HepG2 (cell line): Measurements from ENCODE around the gene RAB2B. TPM values are rescaled to one million over a fixed set of nuclear protein-coding genes. Genes with fewer than 3 reads are reported as not detected.

Experiments used
- ARID3A ChIP-seq: IDR thresholded peaks from 2 replicates; pipeline ENCODE4 v1.6.1; 2012; ENCODE audit warnings: low read depth, low read length, improper control_type of control experiment
- BORCS8-MEF2B ChIP-seq: sonication (generic); formaldehyde crosslinking; IDR thresholded peaks from 2 replicates; pipeline ENCODE4 v1.8.0; 2022; ENCODE audit warnings: mild to moderate bottlenecking, missing genetic modification reagents
- CCAR2 ChIP-seq: fragments of 200-400 bp; formaldehyde crosslinking; optimal IDR thresholded peaks from 2 replicates; pipeline ENCODE3; 2018; ENCODE audit warnings: low read depth, mild to moderate bottlenecking, low read length, moderate library complexity
- FOXA1 ChIP-seq, 2 experiments: fragments of 450-650 bp in 1 of 2; sonication (generic) in 1 of 2; formaldehyde crosslinking in 1 of 2; IDR thresholded peaks; 2 replicates each; pipeline versions ENCODE4 v1.4.0 to v1.6.1; 2016 to 2020; ENCODE audit warnings: missing genetic modification reagents in 1 of 2
- GFI1 ChIP-seq: sonication (generic); formaldehyde crosslinking; IDR thresholded peaks from 2 replicates; pipeline ENCODE4 v1.5.0; 2020; ENCODE audit warnings: missing genetic modification reagents, mild to moderate bottlenecking, borderline replicate concordance
- HMG20A ChIP-seq: IDR thresholded peaks from 2 replicates; pipeline ENCODE4 v1.6.1; 2016; ENCODE audit warnings: borderline replicate concordance
- HOXA5 ChIP-seq: sonication (generic); formaldehyde crosslinking; IDR thresholded peaks from 2 replicates; pipeline ENCODE4 v1.4.0; 2020; ENCODE audit warnings: missing genetic modification reagents
- IKZF4 ChIP-seq: sonication (generic); formaldehyde crosslinking; IDR thresholded peaks from 2 replicates; pipeline ENCODE4 v1.5.1; 2020; ENCODE audit warnings: borderline replicate concordance, mild to moderate bottlenecking, low read depth, missing genetic modification reagents; ENCODE audit errors: not compliant biosample characterization
- KLF11 ChIP-seq: IDR thresholded peaks from 2 replicates; pipeline ENCODE4 v1.6.1; 2016; ENCODE audit warnings: missing compliant biosample characterization
- MIER2 ChIP-seq: IDR thresholded peaks from 2 replicates; pipeline ENCODE4 v1.6.1; 2016; ENCODE audit warnings: missing biosample characterization, missing genetic modification reagents
- MYC ChIP-seq: sonication (generic); formaldehyde crosslinking; IDR thresholded peaks from 2 replicates; pipeline ENCODE4 v1.9.0; 2021; ENCODE audit warnings: missing genetic modification reagents, borderline replicate concordance
- MZF1 ChIP-seq: sonication (generic); formaldehyde crosslinking; IDR thresholded peaks from 2 replicates; pipeline ENCODE4 v1.8.1; 2023; ENCODE audit warnings: mild to moderate bottlenecking, missing genetic modification reagents, borderline replicate concordance
- NCOA2 ChIP-seq: sonication (generic); formaldehyde crosslinking; IDR thresholded peaks from 2 replicates; pipeline ENCODE4 v1.8.0; 2022; ENCODE audit warnings: inconsistent platforms
- NFYC ChIP-seq: IDR thresholded peaks from 2 replicates; pipeline ENCODE4 v1.6.1; 2016; ENCODE audit warnings: missing genetic modification reagents, missing compliant biosample characterization
- NR2C2 ChIP-seq: sonication (generic); formaldehyde crosslinking; IDR thresholded peaks from 2 replicates; pipeline ENCODE4 v1.4.0; 2020; ENCODE audit warnings: missing genetic modification reagents, mild to moderate bottlenecking, moderate library complexity, borderline replicate concordance
- ONECUT2 ChIP-seq: sonication (generic); formaldehyde crosslinking; IDR thresholded peaks from 2 replicates; pipeline ENCODE4 v1.4.0; 2020; ENCODE audit warnings: missing genetic modification reagents
- POLR2AphosphoS2 ChIP-seq: IDR thresholded peaks from 2 replicates; pipeline ENCODE4 v1.6.1; 2011; ENCODE audit warnings: low read depth, low read length, improper control_type of control experiment
- SATB2 ChIP-seq: sonication (generic); formaldehyde crosslinking; IDR thresholded peaks from 2 replicates; pipeline ENCODE4 v1.5.0; 2020; ENCODE audit warnings: missing genetic modification reagents
- SIX4 ChIP-seq: sonication (generic); formaldehyde crosslinking; IDR thresholded peaks from 2 replicates; pipeline ENCODE4 v1.4.0; 2020; ENCODE audit warnings: missing genetic modification reagents
- SNAPC2 ChIP-seq: sonication (generic); formaldehyde crosslinking; IDR thresholded peaks from 2 replicates; pipeline ENCODE4 v1.8.1; 2022; ENCODE audit warnings: mild to moderate bottlenecking, missing genetic modification reagents
- TMF1 ChIP-seq: sonication (generic); formaldehyde crosslinking; IDR thresholded peaks from 2 replicates; pipeline ENCODE4 v1.8.1; 2022; ENCODE audit warnings: low read depth, missing genetic modification reagents
- XRCC5 ChIP-seq: fragments of 200-400 bp; formaldehyde crosslinking; optimal IDR thresholded peaks from 2 replicates; pipeline ENCODE3; 2017; ENCODE audit warnings: mild to moderate bottlenecking, low read length
- ZBTB7A ChIP-seq: sonication (generic); formaldehyde crosslinking; IDR thresholded peaks from 2 replicates; pipeline ENCODE4 v1.8.0; 2022; ENCODE audit warnings: mild to moderate bottlenecking, missing genetic modification reagents
- ZFX ChIP-seq: sonication (generic); formaldehyde crosslinking; IDR thresholded peaks from 2 replicates; pipeline ENCODE4 v1.4.0; 2020; ENCODE audit warnings: mild to moderate bottlenecking, low read depth, missing genetic modification reagents, moderate library complexity
- ZNF7 ChIP-seq: IDR thresholded peaks from 2 replicates; pipeline ENCODE4 v1.6.1; 2016; ENCODE audit warnings: missing biosample characterization, missing genetic modification reagents
- ZNF713 ChIP-seq: sonication (generic); formaldehyde crosslinking; IDR thresholded peaks from 2 replicates; pipeline ENCODE4 v1.4.0; 2020; ENCODE audit warnings: mild to moderate bottlenecking, missing genetic modification reagents
- ZNF761 ChIP-seq: sonication (generic); formaldehyde crosslinking; conservative IDR thresholded peaks from 2 replicates; pipeline ENCODE4 v1.4.0; 2020; ENCODE audit warnings: mild to moderate bottlenecking, missing genetic modification reagents
- polyA plus RNA-seq, 8 experiments: library from polyadenylated mRNA; depleted of rRNA in 3 of 8; stranded (reverse) in 7 of 8; unstranded in 1 of 8; fragments of >200 nt; fragmentation: Illumina TruSeq in 4 of 8; extraction: Trizol in 4 of 8; gene quantifications; 2 replicates each; pipeline versions ENCODE4 v1.2.1 to v1.2.3, GENCODE V29; 2011 to 2016; ENCODE audit warnings: low read depth in 4 of 8, missing spikeins in 1 of 8, mixed read lengths in 1 of 8; ENCODE audit not compliant: insufficient read depth in 1 of 8
- total RNA-seq, 5 experiments: library from RNA; depleted of rRNA; stranded (reverse); fragments of >200 nt; fragmentation: Illumina TruSeq; extraction: Trizol; gene quantifications; 2 replicates each; pipeline ENCODE4 v1.2.3, GENCODE V29; 2016; ENCODE audit warnings: low read depth in 1 of 5
- TF ChIP-seq, protein P1 (sequence below): sonication (generic); formaldehyde crosslinking; IDR thresholded peaks from 2 replicates; pipeline ENCODE4 v1.8.0; 2022; ENCODE audit warnings: missing genetic modification reagents, mild to moderate bottlenecking, borderline replicate concordance

Gene RAB2B
- total and polyA plus RNA-seq, 2 of the 13 experiments (the other 11 are each of a cell fraction or from before 2014, with no cell fraction given), result 36.0 to 60.6 TPM

GRCh38 chr14:21437063-21437901 is 39.5 kb downstream of the RAB2B start (continued):
- TF ChIP-seq ARID3A (no peak), SNAPC2 (CRISPR knock-in tag) (no peak), BORCS8-MEF2B (CRISPR knock-in tag) (peak; percentile 90; the same call in 1 of the 2 replicates), POLR2AphosphoS2 (peak; percentile 97), NCOA2 (CRISPR knock-in tag) (peak; percentile 65), MYC (CRISPR knock-in tag) (peak; percentile 84; the same call in 1 of the 2 replicates), HOXA5 (CRISPR knock-in tag) (peak; percentile 81; the same call in 1 of the 2 replicates), NFYC (CRISPR knock-in tag) (peak; percentile 100), CCAR2 (peak; percentile 96), IKZF4 (peak; percentile 83), GFI1 (CRISPR knock-in tag) (peak; percentile 55; the same call in 1 of the 2 replicates), MIER2 (CRISPR knock-in tag) (peak; percentile 28; the same call in 1 of the 2 replicates), ZNF713 (CRISPR knock-in tag) (peak; percentile 88; the same call in 1 of the 2 replicates), MZF1 (CRISPR knock-in tag) (no peak), ZNF761 (CRISPR knock-in tag) (no peak; the same call in 1 of the 2 replicates), TMF1 (CRISPR knock-in tag) (peak; percentile 92), ZFX (CRISPR knock-in tag) (peak; percentile 100), SATB2 (0 out of 2 replicates have a peak, but pooled peaks have one; percentile 64), FOXA1 (IDR thresholded peaks at IDR 0.05) (no peak), FOXA1 (CRISPR knock-in tag; IDR thresholded peaks at IDR 0.05) (peak; percentile 33; the same call in 1 of the 2 replicates), ZNF7 (CRISPR knock-in tag) (peak; percentile 30; the same call in 1 of the 2 replicates), KLF11 (CRISPR knock-in tag) (peak; percentile 80; the same call in 1 of the 2 replicates), HMG20A (peak; percentile 35; the same call in 1 of the 2 replicates), NR2C2 (peak; percentile 58), XRCC5 (peak; percentile 99), ONECUT2 (CRISPR knock-in tag) (no peak), SIX4 (CRISPR knock-in tag) (peak; percentile 85), ZBTB7A (CRISPR knock-in tag) (peak; percentile 50)
- TF ChIP-seq, protein P1, sequence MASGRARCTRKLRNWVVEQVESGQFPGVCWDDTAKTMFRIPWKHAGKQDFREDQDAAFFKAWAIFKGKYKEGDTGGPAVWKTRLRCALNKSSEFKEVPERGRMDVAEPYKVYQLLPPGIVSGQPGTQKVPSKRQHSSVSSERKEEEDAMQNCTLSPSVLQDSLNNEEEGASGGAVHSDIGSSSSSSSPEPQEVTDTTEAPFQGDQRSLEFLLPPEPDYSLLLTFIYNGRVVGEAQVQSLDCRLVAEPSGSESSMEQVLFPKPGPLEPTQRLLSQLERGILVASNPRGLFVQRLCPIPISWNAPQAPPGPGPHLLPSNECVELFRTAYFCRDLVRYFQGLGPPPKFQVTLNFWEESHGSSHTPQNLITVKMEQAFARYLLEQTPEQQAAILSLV (CRISPR knock-in tag), result peak; percentile 94; the same call in 1 of the 2 replicates
